ENCODE results near the gene PLD1.

PLD1 gene

GRCh38 chr3:171592786-171593185, 217.5 kb downstream of the PLD1 start:
- DNase-seq (ENCODE audit: low read depth in 1 of 2, low spot score in 1 of 2): no peak
- H3K27ac ChIP-seq (replicated peaks): no peak overlapping the region
- H3K27me3 ChIP-seq (ENCODE audit: insufficient read depth, poor library complexity, severe bottlenecking): no peaks in the 10 kb centered on the region
- no peak overlapping the region for H3K4me3 ChIP-seq (replicated peaks; ENCODE audit: insufficient read depth, low read length)
- TF ChIP-seq, protein P1, sequence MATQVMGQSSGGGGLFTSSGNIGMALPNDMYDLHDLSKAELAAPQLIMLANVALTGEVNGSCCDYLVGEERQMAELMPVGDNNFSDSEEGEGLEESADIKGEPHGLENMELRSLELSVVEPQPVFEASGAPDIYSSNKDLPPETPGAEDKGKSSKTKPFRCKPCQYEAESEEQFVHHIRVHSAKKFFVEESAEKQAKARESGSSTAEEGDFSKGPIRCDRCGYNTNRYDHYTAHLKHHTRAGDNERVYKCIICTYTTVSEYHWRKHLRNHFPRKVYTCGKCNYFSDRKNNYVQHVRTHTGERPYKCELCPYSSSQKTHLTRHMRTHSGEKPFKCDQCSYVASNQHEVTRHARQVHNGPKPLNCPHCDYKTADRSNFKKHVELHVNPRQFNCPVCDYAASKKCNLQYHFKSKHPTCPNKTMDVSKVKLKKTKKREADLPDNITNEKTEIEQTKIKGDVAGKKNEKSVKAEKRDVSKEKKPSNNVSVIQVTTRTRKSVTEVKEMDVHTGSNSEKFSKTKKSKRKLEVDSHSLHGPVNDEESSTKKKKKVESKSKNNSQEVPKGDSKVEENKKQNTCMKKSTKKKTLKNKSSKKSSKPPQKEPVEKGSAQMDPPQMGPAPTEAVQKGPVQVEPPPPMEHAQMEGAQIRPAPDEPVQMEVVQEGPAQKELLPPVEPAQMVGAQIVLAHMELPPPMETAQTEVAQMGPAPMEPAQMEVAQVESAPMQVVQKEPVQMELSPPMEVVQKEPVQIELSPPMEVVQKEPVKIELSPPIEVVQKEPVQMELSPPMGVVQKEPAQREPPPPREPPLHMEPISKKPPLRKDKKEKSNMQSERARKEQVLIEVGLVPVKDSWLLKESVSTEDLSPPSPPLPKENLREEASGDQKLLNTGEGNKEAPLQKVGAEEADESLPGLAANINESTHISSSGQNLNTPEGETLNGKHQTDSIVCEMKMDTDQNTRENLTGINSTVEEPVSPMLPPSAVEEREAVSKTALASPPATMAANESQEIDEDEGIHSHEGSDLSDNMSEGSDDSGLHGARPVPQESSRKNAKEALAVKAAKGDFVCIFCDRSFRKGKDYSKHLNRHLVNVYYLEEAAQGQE (IDR thresholded peaks at IDR 0.05; ENCODE audit: insufficient replicate concordance, low read depth): no peak
- TF ChIP-seq POLR2AphosphoS5 (IDR thresholded peaks at IDR 0.05; ENCODE audit: low read depth) (no peak), SPI1 (IDR thresholded peaks at IDR 0.05; ENCODE audit: borderline replicate concordance, low read depth) (no peak)
- TF ChIP-seq, protein P2, sequence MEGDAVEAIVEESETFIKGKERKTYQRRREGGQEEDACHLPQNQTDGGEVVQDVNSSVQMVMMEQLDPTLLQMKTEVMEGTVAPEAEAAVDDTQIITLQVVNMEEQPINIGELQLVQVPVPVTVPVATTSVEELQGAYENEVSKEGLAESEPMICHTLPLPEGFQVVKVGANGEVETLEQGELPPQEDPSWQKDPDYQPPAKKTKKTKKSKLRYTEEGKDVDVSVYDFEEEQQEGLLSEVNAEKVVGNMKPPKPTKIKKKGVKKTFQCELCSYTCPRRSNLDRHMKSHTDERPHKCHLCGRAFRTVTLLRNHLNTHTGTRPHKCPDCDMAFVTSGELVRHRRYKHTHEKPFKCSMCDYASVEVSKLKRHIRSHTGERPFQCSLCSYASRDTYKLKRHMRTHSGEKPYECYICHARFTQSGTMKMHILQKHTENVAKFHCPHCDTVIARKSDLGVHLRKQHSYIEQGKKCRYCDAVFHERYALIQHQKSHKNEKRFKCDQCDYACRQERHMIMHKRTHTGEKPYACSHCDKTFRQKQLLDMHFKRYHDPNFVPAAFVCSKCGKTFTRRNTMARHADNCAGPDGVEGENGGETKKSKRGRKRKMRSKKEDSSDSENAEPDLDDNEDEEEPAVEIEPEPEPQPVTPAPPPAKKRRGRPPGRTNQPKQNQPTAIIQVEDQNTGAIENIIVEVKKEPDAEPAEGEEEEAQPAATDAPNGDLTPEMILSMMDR (IDR thresholded peaks at IDR 0.05; ENCODE audit: insufficient read depth, low read length): no peak

GRCh38 chr3:171591070-171591469, 219.2 kb downstream of the PLD1 start:
- H3K4me3 ChIP-seq (replicated peaks; ENCODE audit: insufficient read depth, low read length): no peak overlapping the region
- TF ChIP-seq, protein P1 (IDR thresholded peaks at IDR 0.05; ENCODE audit: insufficient replicate concordance, low read depth): no peak
- TF ChIP-seq SPI1 (IDR thresholded peaks at IDR 0.05; ENCODE audit: borderline replicate concordance, low read depth): no peak
- TF ChIP-seq, protein P2 (IDR thresholded peaks at IDR 0.05; ENCODE audit: insufficient read depth, low read length): no peak
- no peak for TF ChIP-seq GABPA (IDR thresholded peaks at IDR 0.05; ENCODE audit: low read depth)
- no peak for TF ChIP-seq POLR2AphosphoS5 (IDR thresholded peaks at IDR 0.05; ENCODE audit: low read depth)

GRCh38 chr3:171586274-171586673, 224.0 kb downstream of the PLD1 start:
- TF ChIP-seq POLR2AphosphoS5 (IDR thresholded peaks at IDR 0.05; ENCODE audit: low read depth) (no peak), GABPA (IDR thresholded peaks at IDR 0.05; ENCODE audit: low read depth) (no peak), SPI1 (IDR thresholded peaks at IDR 0.05; ENCODE audit: borderline replicate concordance, low read depth) (no peak)
- TF ChIP-seq, protein P2 (IDR thresholded peaks at IDR 0.05; ENCODE audit: insufficient read depth, low read length): no peak
- TF ChIP-seq, protein P1 (IDR thresholded peaks at IDR 0.05; ENCODE audit: insufficient replicate concordance, low read depth): no peak
- H3K27me3 ChIP-seq (ENCODE audit: insufficient read depth, poor library complexity, severe bottlenecking): no peaks in the 10 kb centered on the region
- H3K27ac ChIP-seq (replicated peaks): no peak overlapping the region
- H3K4me3 ChIP-seq (replicated peaks; ENCODE audit: insufficient read depth, low read length): no peak overlapping the region
- no peak for DNase-seq (ENCODE audit: low read depth in 1 of 2, low spot score in 1 of 2)

More at GRCh38 chr3:171591070-171591469, 219.2 kb downstream of the PLD1 start:
- DNase-seq (ENCODE audit: low read depth in 1 of 2, low spot score in 1 of 2): no peak
- Histone ChIP-seq H3K27ac (replicated peaks) (no peak overlapping the region), H3K27me3 (ENCODE audit: insufficient read depth, poor library complexity, severe bottlenecking) (no peaks in the 10 kb centered on the region)

Measured in HL-60 (cell line).